SU-DHL-6 (cell line): ENCODE results near the gene TCF12.

Experiments used
- CTCF ChIP-seq: fragments of 200-600 bp; sonication (generic); IDR thresholded peaks from one replicate; pipeline ENCODE4 v1.5.1; 2017; ENCODE audit warnings: antibody characterized with exemption, mild to moderate bottlenecking, low read length, moderate library complexity; ENCODE audit not compliant: insufficient read depth, poor library complexity, severe bottlenecking
- EZH2phosphoT487 ChIP-seq: fragments of 200-600 bp; sonication (generic), shearing (Covaris generic); conservative IDR thresholded peaks from 2 replicates; pipeline ENCODE4 v1.6.1; 2018; ENCODE audit warnings: mild to moderate bottlenecking, antibody characterized with exemption, low read length, moderate library complexity, mixed read lengths

GRCh38 chr15:57030011-57030410, 111.6 kb downstream of the TCF12 start:
- TF ChIP-seq CTCF (no peak), EZH2phosphoT487 (no peak)
